CD4-positive, alpha-beta T cell treated with Interleukin-6 at 100 ng/mL for 8 hours (primary cell): ENCODE measurements around the gene VPS13D.

Source experiments
- DNase-seq: peaks from one replicate; pipeline ENCODE4 v3.0.0-alpha.2; 2020; ENCODE audit warnings: mixed read lengths, low spot score

VPS13D gene

GRCh38 chr1:12433323-12434053 lies 203.7 kb downstream of the VPS13D start:
- no peak for DNase-seq

DNA sequence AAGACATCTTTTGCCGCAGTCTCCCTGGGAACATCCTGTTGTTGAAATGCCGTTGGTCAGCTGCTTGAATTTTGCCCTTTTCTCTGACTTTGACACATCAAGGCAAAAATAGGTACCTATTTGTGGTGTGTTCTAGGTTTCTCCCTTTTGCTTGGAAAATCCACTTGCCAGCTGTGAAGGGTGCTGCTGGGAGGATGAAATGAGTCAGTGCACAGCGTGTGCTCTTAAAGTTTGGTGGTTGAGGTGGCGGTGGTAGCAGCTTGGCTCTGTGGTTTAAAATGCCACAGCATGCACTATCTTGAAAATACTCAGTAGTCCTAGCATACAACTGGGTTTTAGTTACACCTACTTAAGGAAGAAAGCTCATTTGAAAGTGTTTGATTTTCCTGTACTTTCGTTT lies 204.3 kb downstream of the VPS13D start:
- peak; percentile 62 for DNase-seq

GRCh38 chr1:12434686-12435085 lies 204.9 kb downstream of the VPS13D start:
- DNase-seq, result no peak

DNA sequence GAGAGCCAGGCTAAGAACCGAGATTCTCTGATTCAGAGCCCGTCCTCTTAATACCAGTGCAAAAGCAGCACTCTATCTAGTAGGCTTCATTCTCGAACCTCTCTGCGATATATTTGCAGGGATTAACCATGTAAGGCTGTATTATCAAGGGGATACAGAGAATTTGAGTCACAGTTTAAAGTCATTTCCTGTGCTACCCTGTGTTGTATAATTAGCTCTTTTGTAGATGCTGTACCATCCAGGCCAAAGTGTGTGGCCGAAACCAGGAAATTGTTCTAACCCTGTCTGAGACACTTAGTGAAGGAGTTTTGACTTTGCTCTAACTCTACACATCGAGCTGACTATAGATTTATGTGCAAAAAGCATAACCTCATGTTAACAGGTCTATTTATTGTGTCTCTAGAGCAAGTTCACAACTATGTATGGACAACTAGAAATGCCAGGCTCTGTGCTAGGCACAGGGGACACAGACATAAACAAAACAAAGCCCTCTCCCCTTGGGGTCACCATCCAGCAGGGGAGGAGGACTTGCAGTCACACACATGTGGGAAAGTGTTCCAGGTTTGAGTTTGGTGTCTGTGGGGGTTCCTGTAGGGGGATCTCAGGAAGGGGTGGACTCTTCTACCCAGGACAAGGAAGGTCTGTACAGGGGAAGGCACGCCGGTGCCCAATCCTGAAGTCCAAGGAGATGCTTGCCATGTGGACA lies 206.0 kb downstream of the VPS13D start:
- peak; percentile 37 for DNase-seq

GRCh38 chr1:12436345-12436658 lies 206.5 kb downstream of the VPS13D start:
- DNase-seq, result no peak

GRCh38 chr1:12436817-12437599 lies 207.2 kb downstream of the VPS13D start:
- no peak for DNase-seq

- no peak for DNase-seq
Observed at GRCh38 chr1:12437629-12438028, 207.8 kb downstream of the VPS13D start.

GRCh38 chr1:12438349-12438924 lies 208.6 kb downstream of the VPS13D start:
- DNase-seq, result peak; percentile 70

- DNase-seq, result no peak
Observed at GRCh38 chr1:12439073-12439472, 209.2 kb downstream of the VPS13D start.

DNA sequence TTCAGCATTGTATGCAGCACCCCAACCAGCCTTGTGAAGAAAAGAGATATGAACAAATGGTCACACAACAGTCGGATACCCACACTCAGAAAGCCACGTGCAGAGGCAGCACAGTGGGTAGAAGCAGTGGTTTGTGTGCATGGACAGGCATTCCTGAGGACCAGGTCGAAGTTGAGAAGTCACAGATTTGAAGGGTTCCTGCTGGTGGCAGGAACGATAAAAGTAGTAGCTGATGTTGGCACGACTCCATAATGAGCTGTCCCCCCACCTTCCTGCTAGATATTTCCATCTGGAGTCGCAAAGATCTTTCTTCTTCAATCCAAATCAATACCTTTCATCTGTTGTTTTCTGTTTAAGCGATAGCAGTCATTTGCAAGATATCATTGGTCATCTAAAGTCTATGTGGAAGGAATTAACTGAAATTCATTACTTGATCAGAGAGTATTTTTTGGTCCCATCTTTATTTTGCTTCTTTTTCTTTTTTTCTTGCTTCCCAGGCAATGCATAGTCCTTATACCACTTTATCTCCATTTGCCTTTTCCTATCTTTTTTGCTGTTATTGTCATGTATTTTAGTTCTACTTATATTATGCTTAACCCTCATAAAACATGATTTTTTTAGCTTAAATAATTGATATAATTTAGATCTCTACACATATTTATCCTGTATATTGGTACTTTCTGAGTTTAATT lies 211.7 kb downstream of the VPS13D start:
- no peak for DNase-seq

GRCh38 chr1:12442217-12442616 lies 212.4 kb downstream of the VPS13D start:
- no peak for DNase-seq

GRCh38 chr1:12443151-12443550 lies 213.3 kb downstream of the VPS13D start:
- DNase-seq, result no peak

GRCh38 chr1:12444329-12444841 lies 214.6 kb downstream of the VPS13D start:
- no peak for DNase-seq

GRCh38 chr1:12445257-12445656 lies 215.4 kb downstream of the VPS13D start:
- no peak for DNase-seq

- no peak for DNase-seq
Observed at GRCh38 chr1:12446593-12446992, 216.8 kb downstream of the VPS13D start.

DNA sequence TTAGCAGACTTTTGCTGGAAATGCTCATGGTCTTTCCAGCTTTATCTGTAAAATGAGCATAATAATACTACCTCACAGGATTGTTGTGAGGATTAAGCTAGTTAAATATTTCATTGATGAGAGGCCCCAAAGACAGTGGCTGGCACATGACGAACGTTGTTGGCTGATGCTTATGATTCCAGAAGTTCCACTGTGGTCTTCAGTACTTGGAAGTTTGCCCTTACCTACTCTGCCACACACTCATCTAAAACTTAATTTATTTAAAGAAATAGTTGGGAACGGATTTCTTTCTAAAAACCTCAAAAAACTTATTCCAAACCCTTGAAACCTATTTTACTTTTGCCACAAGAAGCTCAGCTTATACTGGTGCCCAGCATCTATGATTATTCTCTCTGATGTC lies 217.5 kb downstream of the VPS13D start:
- no peak for DNase-seq

GRCh38 chr1:12447849-12448312 lies 218.1 kb downstream of the VPS13D start:
- no peak for DNase-seq

- DNase-seq, result no peak
Observed at GRCh38 chr1:12448746-12449177, 218.9 kb downstream of the VPS13D start.

GRCh38 chr1:12450090-12450755 lies 220.4 kb downstream of the VPS13D start:
- no peak for DNase-seq

DNA sequence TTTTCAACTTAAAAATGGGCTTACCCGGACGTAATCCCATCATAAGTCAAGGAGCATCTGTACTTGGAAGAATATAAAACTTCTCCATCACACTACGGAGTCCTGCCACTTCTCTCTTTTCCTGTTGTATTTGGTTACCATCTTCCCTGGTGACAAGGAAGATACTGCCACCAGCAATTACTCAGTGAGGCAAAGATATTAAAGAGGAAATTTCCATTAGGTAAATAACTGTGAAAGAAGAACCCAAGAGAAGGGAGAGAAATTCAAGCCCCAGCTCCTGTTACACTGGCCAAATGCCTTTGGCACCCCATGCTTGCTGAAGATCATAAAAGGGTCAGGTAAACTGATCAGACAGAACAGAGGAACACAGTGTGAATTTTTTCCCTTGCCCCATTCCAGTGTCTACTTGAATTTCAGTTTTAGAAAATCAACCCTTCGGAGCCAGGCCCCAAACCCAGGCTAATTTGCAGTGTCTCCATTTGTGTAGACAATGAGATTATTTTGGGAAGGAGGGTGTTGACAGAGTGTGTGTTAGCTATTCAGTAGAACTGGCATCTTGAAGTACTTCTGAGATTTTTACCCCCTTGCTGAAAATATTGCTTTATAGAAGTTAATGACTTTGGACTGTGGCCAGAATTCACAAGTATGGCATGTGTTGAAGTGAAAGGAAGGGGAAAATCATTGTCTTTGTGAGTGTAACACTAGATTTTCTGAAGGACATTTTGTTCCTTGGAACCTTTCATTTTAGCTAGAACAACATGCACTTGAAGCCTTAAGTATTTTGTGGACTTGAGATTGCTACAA lies 221.1 kb downstream of the VPS13D start:
- no peak for DNase-seq
